Ammon's horn (tissue), 1 donor: ENCODE measurements around the gene ABL1.

Experiments used
- DNase-seq: peaks from one replicate; pipeline ENCODE4 v3.0.0-alpha.2; 2016; ENCODE audit warnings: low spot score

ABL1 gene

GRCh38 chr9:130932255-130933079 is 97.4 kb downstream of the ABL1 start:
- DNase-seq = no peak

- DNase-seq = no peak
These were observed 98.3 kb downstream of the ABL1 start for GRCh38 chr9:130933114-130934046.

GRCh38 chr9:130934246-130934645 is 99.2 kb downstream of the ABL1 start:
- DNase-seq = no peak

- DNase-seq = no peak
These were observed 99.9 kb downstream of the ABL1 start for GRCh38 chr9:130934702-130935647.

- DNase-seq = no peak
These were observed 100.7 kb downstream of the ABL1 start for GRCh38 chr9:130935648-130936271.

- peak; percentile 39 for DNase-seq
These were observed 101.4 kb downstream of the ABL1 start for GRCh38 chr9:130936285-130937117.
